Measurements from ENCODE around the gene TMEM247.
"Not testable (repeated sequence)": the region's sequence is repeated elsewhere in the genome, so short reads cannot be mapped to it uniquely, and the experiment has no call there.

The TMEM247 gene

DNA sequence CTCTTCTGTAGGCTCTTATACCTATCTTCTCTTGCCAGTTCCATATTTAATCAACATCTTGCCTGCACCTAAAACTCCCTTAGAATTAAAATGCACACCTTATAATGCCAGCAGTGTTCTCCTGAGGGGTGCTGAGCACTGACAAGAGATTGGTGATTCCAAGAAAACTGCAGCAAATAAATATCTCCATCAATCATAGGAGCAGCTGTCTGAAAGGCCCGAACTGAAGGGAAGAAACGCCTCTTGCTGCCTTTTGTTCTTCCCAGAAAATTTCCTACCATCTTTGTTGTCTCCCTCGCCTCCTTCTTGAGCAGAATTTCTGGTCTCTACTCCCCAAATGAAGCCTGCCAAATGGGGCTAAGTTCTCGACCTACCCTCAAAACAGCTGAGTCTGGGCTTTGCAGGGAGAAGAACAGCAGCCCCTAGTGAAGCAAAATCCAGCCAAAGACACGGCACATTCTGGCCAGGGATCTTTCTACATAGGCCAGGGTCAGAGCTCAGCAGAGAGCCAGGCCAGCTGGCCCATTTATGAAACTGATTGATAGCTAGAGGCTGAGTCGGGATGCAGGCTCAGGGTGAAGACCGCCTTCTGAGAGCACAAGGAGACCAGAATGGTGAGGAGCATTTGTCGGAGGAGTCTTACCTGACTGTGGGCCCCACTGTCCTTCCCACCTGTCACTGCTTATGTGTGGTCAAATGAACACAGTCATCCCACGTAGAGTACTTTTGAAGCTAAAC is 20.4 kb upstream of the TMEM247 start:
- DNase-seq (ENCODE audit: low read depth, low spot score): no peak

DNA sequence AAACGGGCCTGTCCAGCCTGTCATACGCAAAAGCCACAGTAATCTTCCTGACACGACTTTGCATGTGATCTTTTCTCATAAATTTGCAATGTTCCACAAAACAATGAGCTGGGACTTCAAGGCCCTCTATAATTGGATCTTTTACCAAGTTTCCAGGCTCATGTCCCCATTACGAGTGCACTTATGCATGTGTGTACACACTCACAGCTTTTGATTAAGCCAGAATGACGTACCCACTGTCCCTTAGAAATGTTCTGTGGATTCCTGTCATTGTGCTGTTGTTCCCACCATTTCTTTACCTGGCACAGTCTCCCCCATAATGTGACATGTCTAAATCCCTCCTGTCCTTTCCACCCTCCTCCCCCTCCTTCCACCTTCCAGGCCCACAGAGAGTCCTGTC is 19.7 kb upstream of the TMEM247 start:
- no peak for DNase-seq (ENCODE audit: low read depth, low spot score)

DNA sequence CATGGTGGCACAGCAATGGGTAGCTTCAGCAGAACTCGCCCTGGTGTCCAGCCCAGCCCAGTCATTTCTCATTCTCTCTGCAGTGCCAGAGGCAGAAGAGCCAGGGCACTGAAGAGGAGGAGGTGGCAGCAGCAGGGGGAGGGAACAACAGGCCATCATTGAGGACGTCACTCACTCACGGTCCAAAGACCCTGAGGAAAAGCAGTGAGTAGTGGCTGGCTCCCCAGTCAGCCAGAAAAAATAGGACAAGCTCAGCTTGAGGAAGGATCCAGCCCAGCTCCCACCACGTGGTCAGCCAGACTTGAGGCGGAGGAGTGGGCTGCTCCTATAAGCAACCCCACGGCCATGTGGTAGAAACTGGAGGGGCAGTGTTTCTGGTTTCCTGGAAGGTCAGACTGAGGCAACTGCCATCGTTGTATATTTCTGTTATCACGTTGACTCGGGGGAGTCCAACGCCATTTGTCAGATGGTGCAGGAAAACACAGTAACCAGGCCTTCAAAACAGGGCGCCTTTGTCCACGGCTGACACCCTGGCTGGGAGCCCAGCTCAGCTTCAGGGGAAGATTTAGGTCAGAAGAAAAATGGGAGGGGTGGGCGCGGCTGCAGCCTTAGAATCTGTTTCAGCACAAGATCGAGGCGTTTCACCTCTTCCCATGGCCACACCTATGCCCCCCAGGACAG is 19.0 kb upstream of the TMEM247 start:
- DNase-seq (ENCODE audit: low read depth, low spot score): no peak

DNA sequence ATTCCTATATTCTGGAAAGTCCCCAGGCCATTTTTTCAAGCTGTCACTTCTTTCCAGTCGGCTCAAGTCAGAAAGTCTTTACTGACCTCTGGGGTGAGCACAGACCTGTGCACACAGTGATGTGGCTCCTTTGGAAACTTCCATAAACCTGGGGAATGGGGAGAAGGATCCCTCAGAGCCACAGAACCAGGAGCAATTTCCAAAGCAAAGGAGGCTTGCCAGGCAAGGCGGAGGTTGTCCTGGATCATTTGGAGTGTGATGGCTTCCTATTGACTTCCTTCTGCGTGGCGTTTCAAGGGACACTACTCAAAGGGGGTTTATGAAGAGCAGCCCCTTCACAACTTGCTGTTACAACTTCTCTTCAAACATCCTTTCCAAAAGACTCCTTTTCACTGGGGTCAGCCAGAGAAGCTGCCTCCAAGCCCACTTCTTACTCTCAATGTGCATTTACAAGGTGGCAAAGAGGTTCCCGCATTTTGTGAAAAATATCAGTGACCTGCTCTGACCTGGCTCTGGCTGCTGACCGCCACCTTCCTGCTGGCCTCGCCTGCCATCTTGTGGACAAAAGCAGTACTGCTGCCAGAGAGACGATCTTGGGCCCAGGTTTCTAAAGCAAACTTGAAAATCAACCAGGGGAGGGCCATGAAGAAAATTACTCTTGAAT is 18.2 kb upstream of the TMEM247 start:
- no peak for DNase-seq (ENCODE audit: low read depth, low spot score)

- no peak for DNase-seq (ENCODE audit: low read depth, low spot score)
Observed at GRCh38 chr2:46461709-46462171, 17.6 kb upstream of the TMEM247 start.

DNA sequence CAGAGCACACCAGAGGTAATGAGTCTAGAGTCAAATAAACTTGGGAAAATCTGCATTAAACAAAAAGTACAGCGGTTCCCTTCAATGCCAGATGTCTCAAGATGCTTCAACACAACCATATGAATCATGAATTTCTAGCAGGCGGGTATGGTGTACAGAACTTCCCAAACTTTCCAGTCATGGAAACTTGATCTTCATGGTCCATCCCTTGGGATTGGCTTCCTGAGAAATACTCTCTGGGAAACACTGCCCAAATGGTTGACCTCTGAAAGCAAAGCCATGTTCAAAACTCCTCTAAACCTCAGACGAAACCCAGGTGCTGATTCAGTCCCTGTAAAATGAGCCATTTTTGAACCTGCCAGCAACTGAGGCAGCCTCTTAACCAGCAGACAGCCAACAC is 16.4 kb upstream of the TMEM247 start:
- no peak for DNase-seq (ENCODE audit: low read depth, low spot score)

DNA sequence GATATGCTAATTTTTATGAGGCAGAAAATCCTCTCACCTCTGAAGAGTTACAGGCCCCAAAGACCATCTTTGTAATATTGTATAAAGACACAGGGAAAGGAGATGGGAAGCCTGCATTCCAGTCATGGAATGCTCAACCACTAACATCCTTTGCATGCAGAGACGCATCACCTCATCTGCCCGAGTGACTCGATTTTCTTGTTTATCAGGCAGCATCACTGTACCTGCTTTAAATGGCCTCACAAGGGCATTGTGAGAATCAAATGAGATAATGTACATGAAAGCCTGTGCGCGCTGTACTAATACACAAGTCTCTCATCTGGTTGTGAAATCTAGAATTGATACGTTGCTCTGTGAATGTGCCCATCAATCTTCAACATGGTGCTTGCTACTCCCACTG is 10.2 kb upstream of the TMEM247 start:
- DNase-seq (ENCODE audit: low read depth, low spot score): no peak

DNA sequence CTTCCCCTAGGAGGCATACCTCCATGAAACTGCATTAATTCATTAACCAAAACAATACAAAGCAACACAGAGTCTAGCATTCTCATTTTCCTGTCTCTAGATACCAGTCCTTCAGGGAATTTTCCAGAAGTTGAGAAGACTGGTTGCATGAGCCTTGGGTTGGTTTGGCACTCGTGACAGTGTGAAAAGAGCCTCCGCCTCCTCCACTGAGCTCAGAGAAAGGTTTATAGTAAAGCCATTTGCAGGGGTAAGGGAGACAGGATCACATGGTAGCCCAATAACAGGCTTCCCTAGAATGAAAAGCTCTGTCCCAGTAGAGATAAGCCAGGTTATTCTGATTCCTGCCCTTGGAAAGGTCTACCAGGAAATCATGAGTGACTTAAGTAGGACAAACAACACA is 9.7 kb upstream of the TMEM247 start:
- DNase-seq (ENCODE audit: low read depth, low spot score): no peak

DNA sequence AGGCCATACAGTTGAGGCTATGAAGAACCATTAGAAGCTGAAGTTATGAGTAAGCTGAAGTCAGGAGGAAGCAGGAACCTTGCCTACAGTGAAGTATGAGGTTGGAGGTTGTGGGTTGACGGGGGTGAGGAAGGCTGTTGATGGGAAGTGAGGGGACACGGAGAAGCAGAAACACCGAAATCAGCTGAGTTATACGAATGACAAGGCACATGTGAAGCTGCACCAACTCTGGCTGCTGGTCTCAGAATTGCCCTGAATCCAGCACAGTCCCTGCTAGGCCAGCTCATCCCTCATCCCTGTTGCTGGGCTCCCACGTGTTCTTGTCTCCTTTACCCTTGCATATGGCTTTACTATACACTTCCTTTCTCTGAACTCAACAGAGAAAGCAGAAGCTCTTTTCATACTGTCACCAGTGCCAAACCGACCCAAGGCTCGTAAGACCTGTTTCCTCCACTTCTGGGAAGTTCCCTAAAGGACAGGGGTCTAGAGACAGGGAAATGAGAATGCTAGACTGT is 9.2 kb upstream of the TMEM247 start:
- DNase-seq (ENCODE audit: low read depth, low spot score): no peak

DNA sequence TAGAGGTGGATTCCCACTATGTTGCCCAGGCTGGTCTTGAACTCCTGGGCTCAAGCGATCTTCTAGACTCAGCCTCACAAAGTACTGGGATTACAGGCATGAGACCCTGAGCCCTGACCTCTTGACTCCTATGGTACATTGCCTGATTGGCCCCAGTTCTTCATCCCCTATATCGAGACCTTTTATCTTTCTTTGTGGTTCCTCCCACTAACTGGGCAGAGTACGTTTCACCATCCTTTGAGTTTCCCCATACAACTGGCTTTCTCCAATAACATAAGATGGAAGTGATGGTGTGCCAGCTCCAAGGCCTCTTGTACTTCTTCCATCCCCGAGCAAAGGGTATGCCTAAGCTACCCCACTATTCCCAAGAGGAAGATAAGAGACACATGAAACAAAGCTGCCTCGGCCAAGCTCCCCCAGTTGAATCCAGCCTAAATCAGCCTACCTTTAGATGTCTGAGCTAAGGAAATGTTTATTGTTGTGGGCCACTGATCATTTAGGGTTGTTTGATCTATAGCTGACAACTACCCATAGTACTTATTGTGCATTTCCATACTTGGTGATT is 8.3 kb upstream of the TMEM247 start:
- DNase-seq (ENCODE audit: low read depth, low spot score): no peak

- DNase-seq (ENCODE audit: low read depth, low spot score): no peak
Observed at GRCh38 chr2:46471697-46472096, 7.7 kb upstream of the TMEM247 start.

DNA sequence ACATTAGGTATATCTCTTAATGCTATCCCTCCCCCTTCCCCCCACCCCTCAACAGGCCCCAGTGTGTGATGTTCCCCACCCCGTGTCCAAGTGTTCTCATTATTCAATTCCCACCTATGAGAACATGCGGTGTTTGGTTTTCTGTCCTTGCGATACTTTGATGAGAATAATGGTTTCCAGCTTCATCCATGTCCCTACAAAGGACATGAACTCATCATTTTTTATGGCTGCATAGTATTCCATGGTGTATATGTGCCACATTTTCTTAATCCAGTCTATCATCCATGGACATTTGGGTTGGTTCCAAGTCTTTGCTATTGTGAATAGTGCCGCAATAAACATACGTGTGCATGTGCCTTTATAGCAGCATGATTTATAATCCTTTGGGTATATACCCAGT is 7.2 kb upstream of the TMEM247 start:
- not testable (repeated sequence) for DNase-seq (ENCODE audit: low read depth, low spot score)

- not testable (repeated sequence) for DNase-seq (ENCODE audit: low read depth, low spot score)
Observed at GRCh38 chr2:46477462-46477861, 1.9 kb upstream of the TMEM247 start.

GRCh38 chr2:46477925-46478324 is 1.4 kb upstream of the TMEM247 start:
- DNase-seq (ENCODE audit: low read depth, low spot score): no peak

GRCh38 chr2:46480562-46480961 is 1.2 kb downstream of the TMEM247 start:
- DNase-seq (ENCODE audit: low read depth, low spot score): no peak

GRCh38 chr2:46481198-46482193 is 2.1 kb downstream of the TMEM247 start:
- no peak for DNase-seq (ENCODE audit: low read depth, low spot score)

GRCh38 chr2:46482490-46482889 is 3.1 kb downstream of the TMEM247 start:
- DNase-seq (ENCODE audit: low read depth, low spot score): no peak

DNA sequence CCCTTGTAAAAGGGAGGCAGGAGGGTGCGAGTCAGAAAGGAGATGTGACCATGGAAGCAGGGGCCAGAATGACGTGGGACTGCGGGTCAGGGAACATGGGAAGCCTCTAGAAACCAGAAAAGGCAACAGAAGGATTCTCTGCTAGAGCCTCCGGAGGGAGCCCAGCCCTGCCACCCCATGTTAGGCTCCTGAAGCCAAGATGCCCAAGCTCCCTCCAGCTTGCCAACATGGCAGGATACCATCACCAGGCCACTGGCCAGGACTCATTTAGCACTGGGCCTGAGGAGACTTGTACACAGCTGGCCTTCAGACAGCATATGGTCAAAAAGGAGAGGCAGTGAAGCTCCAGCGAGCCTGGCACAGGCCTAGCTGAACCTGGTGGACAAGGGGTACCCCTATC is 5.6 kb downstream of the TMEM247 start:
- no peak for DNase-seq (ENCODE audit: low read depth, low spot score)

DNA sequence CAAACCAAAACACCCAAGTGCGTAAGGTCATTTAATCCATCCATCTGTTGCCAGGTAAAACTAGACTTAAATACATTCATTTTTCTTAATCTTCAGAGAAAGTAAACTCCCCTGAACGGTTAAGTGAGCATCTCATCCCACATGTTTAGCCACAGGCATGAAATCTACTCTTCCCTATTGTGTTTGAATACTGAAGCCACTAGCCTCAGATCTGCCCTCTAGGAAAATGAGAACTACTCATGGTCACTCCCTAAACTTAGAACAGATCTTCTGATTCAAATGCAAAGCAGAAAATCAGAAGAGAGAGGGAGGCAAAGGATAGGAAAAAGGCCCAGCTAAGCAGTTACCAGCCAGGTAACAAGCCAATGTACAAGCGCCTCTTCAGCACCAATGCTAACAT is 7.1 kb downstream of the TMEM247 start:
- no peak for DNase-seq (ENCODE audit: low read depth, low spot score)

- DNase-seq (ENCODE audit: low read depth, low spot score): no peak
Observed at GRCh38 chr2:46487667-46488335, 8.4 kb downstream of the TMEM247 start.
